HepG2 (cell line): Measurements from ENCODE around the gene NPHS1. TPM values are rescaled to one million over a fixed set of nuclear protein-coding genes. Genes with fewer than 3 reads are reported as not detected.

Source experiments
- ATAC-seq: fragments of 200-7000 bp; cut with Tn5 transposase; 3 replicates; pipeline ENCODE4 v1.9.1; 2020; ENCODE audit warnings: mild to moderate bottlenecking, moderate library complexity
- BruUV-seq: library from RNA; stranded (reverse); fragments of 400-500 nt; replicated peaks from 2 replicates; lab custom pipeline; 2021; lab: Mats Ljungman, UMichigan
- CTCF ChIA-PET: fragments of 300-600 bp; formaldehyde crosslinking; extraction: SDS; loops from one replicate; lab custom pipeline; 2021; ENCODE audit warnings: low total read pairs, inconsistent platforms, low intra/inter-chr PET ratio; lab: Yijun Ruan, JAX
- POLR2A ChIA-PET: fragments of 350-600 bp; sonication (Branson Sonifier 250); formaldehyde crosslinking; loops from one replicate; lab custom pipeline; 2020; ENCODE audit warnings: antibody characterized with exemption, inconsistent platforms; lab: Yijun Ruan, JAX
- DNase-seq: peaks from one replicate; pipeline ENCODE4 v3.0.0-alpha.2; 2015; ENCODE audit warnings: low spot score
- FAIRE-seq: peaks from 3 replicates; lab custom pipeline; 2011; peaks lifted over from hg19 to GRCh38; lab: Jason Lieb, UNC
- H2AFZ ChIP-seq: one replicate; pipeline ENCODE4 v1.6.1; 2011; ENCODE audit warnings: low read length, inconsistent platforms
- H3K27ac ChIP-seq: fragments of 300-600 bp; 3 replicates; pipeline ENCODE4 v1.8.0; 2011; ENCODE audit warnings: mixed run types, mild to moderate bottlenecking, mixed read lengths, low read length, inconsistent platforms; ENCODE audit not compliant: insufficient read depth; ENCODE audit errors: extremely low read length
- H3K27me3 ChIP-seq, 2 experiments: fragments of 200-600 bp in 1 of 2; 2 replicates in 1 of 2; 3 replicates in 1 of 2; pipeline versions ENCODE4 v1.6.0 to v1.8.0; 2011; ENCODE audit warnings: low read length in 2 of 2, mild to moderate bottlenecking in 2 of 2, moderate library complexity in 2 of 2, inconsistent platforms in 1 of 2; ENCODE audit not compliant: insufficient read depth in 2 of 2, control insufficient read depth in 1 of 2
- H3K36me3 ChIP-seq, 2 experiments: fragments of 200-600 bp in 1 of 2; replicated peaks in 1 of 2; 2 replicates in 1 of 2; 3 replicates in 1 of 2; pipeline versions ENCODE4 v1.5.1 to v1.8.0; 2011; ENCODE audit warnings: low read length in 2 of 2, inconsistent platforms in 1 of 2; ENCODE audit not compliant: insufficient read depth in 2 of 2, control insufficient read depth in 1 of 2
- H3K4me1 ChIP-seq: 2 replicates; pipeline ENCODE4 v1.5.1; 2012; ENCODE audit warnings: low read length, inconsistent platforms; ENCODE audit not compliant: insufficient read depth
- H3K4me2 ChIP-seq: 2 replicates; pipeline ENCODE4 v1.6.0; 2011; ENCODE audit warnings: low read depth, low read length, inconsistent platforms
- H3K4me3 ChIP-seq, 3 experiments: fragments of 200-600 bp in 1 of 3; sonication (generic), shearing (Covaris generic) in 1 of 3; replicated peaks in 1 of 3; 2 replicates each; pipeline ENCODE4 v1.5.1; 2011 to 2016; ENCODE audit warnings: low read length in 3 of 3, inconsistent platforms in 2 of 3, low read depth in 2 of 3, mild to moderate bottlenecking in 2 of 3, control low read depth in 1 of 3, mixed read lengths in 1 of 3; ENCODE audit not compliant: insufficient read depth in 1 of 3
- H3K79me2 ChIP-seq: one replicate; pipeline ENCODE4 v1.6.1; 2011; ENCODE audit warnings: low read length, inconsistent platforms; ENCODE audit not compliant: insufficient read depth
- H3K9ac ChIP-seq: 2 replicates; pipeline ENCODE4 v1.6.0; 2011; ENCODE audit warnings: mild to moderate bottlenecking, low read depth, low read length, inconsistent platforms; ENCODE audit not compliant: insufficient read depth
- H3K9me3 ChIP-seq: 2 replicates; pipeline ENCODE4 v1.5.1; 2012; ENCODE audit warnings: mild to moderate bottlenecking, low read length
- H4K20me1 ChIP-seq: 2 replicates; pipeline ENCODE4 v1.6.0; 2011; ENCODE audit warnings: inconsistent platforms, mild to moderate bottlenecking, low read length, moderate library complexity; ENCODE audit not compliant: insufficient read depth
- CEBPG ChIP-seq: IDR thresholded peaks from 2 replicates; pipeline ENCODE4 v1.6.1; 2016
- GABPA ChIP-seq, 2 experiments: IDR thresholded peaks; 2 replicates each; pipeline ENCODE4 v1.6.1; 2011 to 2016; ENCODE audit warnings: low read depth in 2 of 2, low read length in 1 of 2, missing biosample characterization in 1 of 2, missing genetic modification characterization in 1 of 2
- NR1H2 ChIP-seq: sonication (generic); formaldehyde crosslinking; IDR thresholded peaks from 2 replicates; pipeline ENCODE4 v1.8.1; 2022; ENCODE audit warnings: low read depth, missing genetic modification reagents, borderline replicate concordance
- PCBP2 ChIP-seq: fragments of 200-400 bp; formaldehyde crosslinking; optimal IDR thresholded peaks from 2 replicates; pipeline ENCODE3; 2018; ENCODE audit warnings: low read length, low read depth; ENCODE audit not compliant: poor library complexity, severe bottlenecking
- SMC3 ChIP-seq: IDR thresholded peaks from 2 replicates; pipeline ENCODE4 v1.6.1; 2011; ENCODE audit warnings: low read length, improper control_type of control experiment
- U2AF2 ChIP-seq: fragments of 200-400 bp; formaldehyde crosslinking; IDR thresholded peaks from 2 replicates; pipeline ENCODE4 v1.6.1; 2017; ENCODE audit warnings: low read depth, mild to moderate bottlenecking, low read length
- ZBED4 ChIP-seq: sonication (generic); formaldehyde crosslinking; IDR thresholded peaks from 2 replicates; pipeline ENCODE4 v1.4.0; 2020; ENCODE audit warnings: missing genetic modification reagents, borderline replicate concordance
- ZC3H4 ChIP-seq: sonication (generic); formaldehyde crosslinking; IDR thresholded peaks from 2 replicates; pipeline ENCODE4 v1.4.0; 2020; ENCODE audit warnings: missing genetic modification reagents, borderline replicate concordance
- ZNF34 ChIP-seq: sonication (generic); formaldehyde crosslinking; IDR thresholded peaks from 2 replicates; pipeline ENCODE4 v1.4.0; 2020; ENCODE audit warnings: mild to moderate bottlenecking, missing genetic modification reagents, borderline replicate concordance
- ZNF354B ChIP-seq: sonication (generic); formaldehyde crosslinking; IDR thresholded peaks from 2 replicates; pipeline ENCODE4 v1.8.0; 2022; ENCODE audit warnings: mild to moderate bottlenecking, missing genetic modification reagents
- WGBS: methylation state at CpG from one replicate; pipeline ENCODE4 v1.1.6; 2017; ENCODE audit warnings: low lambda C conversion rate; 5-methylcytosine and 5-hydroxymethylcytosine counted together
- in situ Hi-C: cut with HindIII; loops from 2 replicates; pipeline ENCODE4 v1.10.0; 2017; ENCODE audit warnings: low pct_unique_long_range_greater_than_20kb; ENCODE audit not compliant: extremely low pct_ligation_motif_present
- intact Hi-C: fragments of 100-400 bp; cut with micrococcal nuclease; formaldehyde crosslinking; loops from one replicate; pipeline ENCODE4 v1.10.0; 2022; ENCODE audit not compliant: unreplicated experiment
- polyA plus RNA-seq, 8 experiments: library from polyadenylated mRNA; depleted of rRNA in 3 of 8; stranded (reverse) in 7 of 8; unstranded in 1 of 8; fragments of >200 nt; fragmentation: Illumina TruSeq in 4 of 8; extraction: Trizol in 4 of 8; gene quantifications; 2 replicates each; pipeline versions ENCODE4 v1.2.1 to v1.2.3, GENCODE V29; 2011 to 2016; ENCODE audit warnings: low read depth in 4 of 8, missing spikeins in 1 of 8, mixed read lengths in 1 of 8; ENCODE audit not compliant: insufficient read depth in 1 of 8
- total RNA-seq, 5 experiments: library from RNA; depleted of rRNA; stranded (reverse); fragments of >200 nt; fragmentation: Illumina TruSeq; extraction: Trizol; gene quantifications; 2 replicates each; pipeline ENCODE4 v1.2.3, GENCODE V29; 2016; ENCODE audit warnings: low read depth in 1 of 5
- TF ChIP-seq, protein P1 (sequence below): sonication (generic); formaldehyde crosslinking; IDR thresholded peaks from 2 replicates; pipeline ENCODE4 v1.5.1; 2020; ENCODE audit warnings: missing genetic modification reagents, mild to moderate bottlenecking, borderline replicate concordance

The NPHS1 gene
- total and polyA plus RNA-seq, 2 of the 13 experiments (the other 11 are each of a cell fraction or from before 2014, with no cell fraction given): not detected

- intact Hi-C loops: loop anchor here (1.0 kb wide), 1 partner anchor 51 kb away; no protein-coding TSS in a partner anchor
- no peak overlapping the region for H3K4me2 ChIP-seq
- no peak for DNase-seq
These were observed 26.8 kb upstream of the NPHS1 start for GRCh38 chr19:35879068-35879467.

GRCh38 chr19:35874392-35874930 lies 22.2 kb upstream of the NPHS1 start:
- BruUV-seq: no TSS peak
- intact Hi-C loops: no loop called here
- CTCF ChIA-PET: no interaction called here
- TF ChIP-seq ZBED4 (CRISPR knock-in tag) (no peak), ZC3H4 (no peak), ZNF34 (CRISPR knock-in tag) (no peak), ZNF354B (CRISPR knock-in tag) (no peak), SMC3 (no peak), PCBP2 (no peak)
- TF ChIP-seq, protein P1, sequence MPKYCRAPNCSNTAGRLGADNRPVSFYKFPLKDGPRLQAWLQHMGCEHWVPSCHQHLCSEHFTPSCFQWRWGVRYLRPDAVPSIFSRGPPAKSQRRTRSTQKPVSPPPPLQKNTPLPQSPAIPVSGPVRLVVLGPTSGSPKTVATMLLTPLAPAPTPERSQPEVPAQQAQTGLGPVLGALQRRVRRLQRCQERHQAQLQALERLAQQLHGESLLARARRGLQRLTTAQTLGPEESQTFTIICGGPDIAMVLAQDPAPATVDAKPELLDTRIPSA (CRISPR knock-in tag): no peak

More at GRCh38 chr19:35879068-35879467, 26.8 kb upstream of the NPHS1 start:
- Histone ChIP-seq H3K36me3 (no peaks in the 10 kb centered on the region), H3K27ac (no peak overlapping the region), H3K4me3 (no peak overlapping the region), H3K79me2 (no peaks in the 10 kb centered on the region), H3K9ac (no peak overlapping the region), H3K27me3 (no peaks in the 10 kb centered on the region; a peak in 1 of 5 replicates), H2AFZ (no peak overlapping the region), H3K9me3 (no peaks in the 10 kb centered on the region), H4K20me1 (no peaks in the 10 kb centered on the region), H3K4me1 (no peaks in the 10 kb centered on the region)
- in situ Hi-C loops: no loop called here
- FAIRE-seq: no peak
- CTCF ChIA-PET: no interaction called here
- ATAC-seq: no peak
- BruUV-seq: no TSS peak
- TF ChIP-seq GABPA (IDR thresholded peaks at IDR 0.05; ENCODE audit: low read depth, low read length) (0 out of 2 replicates have a peak, but pooled peaks have one; percentile 5), GABPA (CRISPR knock-in tag; IDR thresholded peaks at IDR 0.05; ENCODE audit: low read depth) (no peak), U2AF2 (no peak), CEBPG (CRISPR knock-in tag) (no peak), NR1H2 (no peak)
- POLR2A ChIA-PET: interaction anchor here (1.0 to 1.2 kb wide), 3 partner anchors 9 to 236 kb away, joined by 3 read pairs; no protein-coding TSS in a partner anchor
- 59% methylated on average over 15 of the region's 23 CpGs for WGBS

More at GRCh38 chr19:35874392-35874930, 22.2 kb upstream of the NPHS1 start:
- Histone ChIP-seq H3K79me2 (no peaks in the 10 kb centered on the region), H2AFZ (no peak overlapping the region), H3K9me3 (no peaks in the 10 kb centered on the region), H4K20me1 (no peaks in the 10 kb centered on the region), H3K27ac (no peak overlapping the region), H3K4me1 (peaks cover 6% of the 10 kb centered on the region), H3K27me3 (no peaks in the 10 kb centered on the region; a peak in 2 of 5 replicates), H3K4me2 (no peak overlapping the region), H3K4me3 (no peak overlapping the region), H3K9ac (no peak overlapping the region), H3K36me3 (no peaks in the 10 kb centered on the region)
- in situ Hi-C loops: no loop called here
- POLR2A ChIA-PET: no interaction called here
- no peak for DNase-seq
- no peak for ATAC-seq
- 78% methylated on average over 25 of the region's 32 CpGs for WGBS
- FAIRE-seq: no peak
